ENCODE measurements around the gene CAMK2A.
A peak's percentile ranks its signal among the peaks of the same experiment; 100 is the strongest.

Gene CAMK2A

DNA sequence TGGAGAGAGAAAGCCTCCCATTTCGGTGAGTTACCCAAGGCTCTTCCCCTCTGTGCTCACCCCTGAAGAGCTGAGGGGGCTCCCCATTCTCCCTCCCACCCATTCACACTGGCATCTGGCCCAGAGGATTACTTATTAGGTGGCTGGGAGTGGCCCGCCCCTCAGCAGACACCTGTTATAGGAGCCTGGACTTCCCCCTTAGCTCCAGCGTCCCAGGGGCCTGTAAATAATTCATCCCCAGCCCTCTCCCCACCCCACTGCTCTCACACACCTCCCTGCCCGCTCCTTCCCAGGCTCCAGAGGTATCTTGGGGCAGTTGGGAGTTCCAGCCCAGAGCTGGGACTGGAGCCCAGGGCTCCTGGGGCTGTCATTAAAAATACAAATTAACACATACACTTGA, 111.3 kb downstream of the CAMK2A start:
- no peak overlapping the region for H3K27ac ChIP-seq
- no peak for TF ChIP-seq CTCF (conservative IDR thresholded peaks at IDR 0.05; ENCODE audit: low read depth)
- ChIA-PET POLR2A (ENCODE audit: low non-redundant PET) (no interaction called here), CTCF (no interaction called here)
- no peak for DNase-seq (ENCODE audit: low spot score)

DNA sequence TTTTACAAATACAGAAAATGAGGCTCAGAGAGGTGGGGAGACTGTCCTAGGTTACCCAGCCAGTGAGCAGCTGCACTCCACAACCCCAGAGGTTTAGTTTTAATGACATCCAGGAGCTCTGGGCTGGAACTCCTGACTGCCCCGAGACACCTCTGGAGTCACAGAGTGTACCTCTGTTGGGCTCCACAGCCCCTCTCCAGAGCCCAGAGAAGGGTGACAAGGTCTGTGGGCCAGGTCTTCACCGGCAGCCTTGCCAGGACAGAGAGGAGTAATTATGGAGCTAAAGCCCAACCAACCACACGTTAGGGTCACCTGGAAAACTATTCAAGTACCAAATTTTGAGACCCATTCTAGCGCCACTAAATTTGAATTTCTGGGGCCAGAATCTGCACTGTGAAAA, 111.9 kb downstream of the CAMK2A start:
- TF ChIP-seq CTCF (conservative IDR thresholded peaks at IDR 0.05; ENCODE audit: low read depth): no peak
- POLR2A ChIA-PET (ENCODE audit: low non-redundant PET): no interaction called here
- CTCF ChIA-PET: interaction anchor here (0.9 kb wide), 1 partner anchor 9 kb away, joined by 3 read pairs; no protein-coding TSS in a partner anchor
- no peak overlapping the region for H3K27ac ChIP-seq
- DNase-seq (ENCODE audit: low spot score): no peak

DNA sequence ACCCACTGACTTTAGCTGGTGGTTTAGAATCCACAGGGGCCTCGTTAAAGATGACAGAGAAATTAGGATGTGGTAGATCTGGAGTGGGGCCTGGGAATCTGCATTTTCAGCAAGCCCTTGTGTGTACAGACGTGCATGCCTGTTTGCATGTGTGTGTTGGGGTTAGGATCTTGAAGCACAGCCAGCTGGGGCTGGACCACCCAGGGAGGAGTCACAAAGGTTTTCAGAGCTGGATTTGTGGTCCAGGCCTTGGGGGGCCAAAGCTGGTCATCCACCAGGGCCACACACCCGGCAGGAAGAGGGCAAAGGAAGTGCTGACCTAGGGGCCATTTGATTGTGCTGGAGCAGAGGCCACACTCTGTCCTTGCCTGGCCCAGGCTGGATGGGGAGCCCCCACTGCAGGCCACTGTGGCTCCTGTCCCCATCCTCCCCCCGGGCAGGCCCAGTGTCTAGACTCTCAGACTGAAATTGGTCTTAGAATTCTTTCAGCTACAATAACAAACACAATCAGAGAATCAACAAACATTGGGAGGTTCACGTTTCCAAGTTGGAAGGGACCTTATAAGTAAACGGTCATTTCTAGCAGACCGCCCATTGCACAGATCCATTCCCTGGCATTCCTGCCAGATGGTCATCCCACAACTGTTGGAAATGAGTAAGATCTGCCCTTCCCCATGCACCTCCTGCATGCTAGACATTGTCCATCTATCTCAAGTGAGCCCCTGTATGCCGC, 112.7 kb downstream of the CAMK2A start:
- CTCF ChIA-PET: interaction anchor here (0.9 to 2.0 kb wide), 3 partner anchors 10 to 41 kb away, joined by 3 to 10 read pairs (median 3); no protein-coding TSS in a partner anchor
- no peak overlapping the region for H3K27ac ChIP-seq
- no peak for TF ChIP-seq CTCF (conservative IDR thresholded peaks at IDR 0.05; ENCODE audit: low read depth)
- POLR2A ChIA-PET (ENCODE audit: low non-redundant PET): no interaction called here
- no peak for DNase-seq (ENCODE audit: low spot score)

GRCh38 chr5:150175536-150175935, 114.0 kb downstream of the CAMK2A start:
- ChIA-PET CTCF (interaction anchor here (0.6 to 2.0 kb wide), 6 partner anchors 13 to 103 kb away, joined by 3 to 10 read pairs (median 4); no protein-coding TSS in a partner anchor), POLR2A (ENCODE audit: low non-redundant PET) (no interaction called here)
- DNase-seq (ENCODE audit: low spot score): peak; percentile 55
- H3K27ac ChIP-seq: no peak overlapping the region
- no peak; the same call in 1 of the 2 replicates for TF ChIP-seq CTCF (conservative IDR thresholded peaks at IDR 0.05; ENCODE audit: low read depth)

GRCh38 chr5:150175076-150175475, 114.5 kb downstream of the CAMK2A start:
- TF ChIP-seq CTCF (conservative IDR thresholded peaks at IDR 0.05; ENCODE audit: low read depth): no peak
- DNase-seq (ENCODE audit: low spot score): no peak
- POLR2A ChIA-PET (ENCODE audit: low non-redundant PET): no interaction called here

GRCh38 chr5:150174285-150174684, 115.3 kb downstream of the CAMK2A start:
- no peak overlapping the region for H3K27ac ChIP-seq
- TF ChIP-seq CTCF (conservative IDR thresholded peaks at IDR 0.05; ENCODE audit: low read depth): no peak
- ChIA-PET CTCF (interaction anchor here (0.6 to 1.4 kb wide), 5 partner anchors 44 to 307 kb away, joined by 3 to 7 read pairs (median 3); no protein-coding TSS in a partner anchor), POLR2A (ENCODE audit: low non-redundant PET) (no interaction called here)
- DNase-seq (ENCODE audit: low spot score): no peak

More at GRCh38 chr5:150175076-150175475, 114.5 kb downstream of the CAMK2A start:
- CTCF ChIA-PET: interaction anchor here (0.6 to 2.0 kb wide), 8 partner anchors 13 to 507 kb away, joined by 3 to 10 read pairs (median 4); no protein-coding TSS in a partner anchor
- no peak overlapping the region for H3K27ac ChIP-seq

Measured in RWPE1 (cell line).